ENCODE measurements around the gene CEP295NL. TPM values are rescaled to one million over a fixed set of nuclear protein-coding genes. Genes with fewer than 3 reads are reported as not detected.

CEP295NL gene
- total and polyA plus RNA-seq, 2 of the 13 experiments (the other 11 are each of a cell fraction or from before 2014, with no cell fraction given), result not detected

DNA sequence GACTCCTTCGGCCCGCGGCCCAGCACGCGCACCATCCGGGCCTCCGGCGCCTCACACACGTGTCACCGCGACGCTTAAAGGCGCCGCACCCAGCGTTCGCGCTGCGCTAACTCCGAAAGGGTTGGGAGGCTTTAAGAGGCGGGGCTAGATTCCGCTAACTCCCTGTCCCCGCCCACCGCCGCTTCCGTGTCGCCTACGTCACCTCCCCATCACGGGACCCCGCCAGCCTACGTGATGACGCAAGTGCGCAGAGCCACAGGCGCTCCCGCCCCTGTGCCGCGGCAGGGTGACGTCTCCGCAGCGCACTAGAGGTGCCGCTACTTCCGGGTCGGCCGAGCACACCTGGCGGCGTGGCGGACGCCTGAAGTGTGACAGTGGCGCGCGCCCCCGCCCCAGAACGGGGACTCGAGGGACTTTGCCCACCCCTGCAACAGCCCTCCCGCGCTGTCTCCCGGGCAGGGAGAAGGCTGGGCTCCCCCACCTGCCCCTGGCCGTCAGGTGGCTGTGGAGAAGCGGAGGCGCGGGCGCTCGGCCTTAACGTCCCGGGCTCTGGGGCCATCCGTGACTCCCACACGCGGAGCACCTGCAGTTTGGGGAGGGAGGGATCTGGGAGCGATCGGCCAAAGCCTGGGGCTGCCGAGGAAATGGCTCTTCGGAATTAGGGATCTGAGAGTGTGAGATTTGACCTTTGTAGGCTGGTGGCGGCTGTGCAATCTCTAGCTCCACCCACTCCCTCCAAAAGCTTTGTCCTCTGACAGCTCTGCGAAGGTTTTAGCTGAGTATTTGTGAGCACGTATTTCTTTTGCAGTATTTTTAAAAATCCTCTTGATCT is 62.0 kb downstream of the CEP295NL start, which contains the start of gene USP36 (continued):
- TF ChIP-seq NR2F2 (IDR thresholded peaks at IDR 0.05; ENCODE audit: borderline replicate concordance, low read depth) (no peak), THYN1 (CRISPR knock-in tag; IDR thresholded peaks at IDR 0.05; ENCODE audit: borderline replicate concordance, low read depth) (no peak; the same call in 1 of the 2 replicates), ZNF235 (CRISPR knock-in tag; IDR thresholded peaks at IDR 0.05; ENCODE audit: borderline replicate concordance) (peak; percentile 95), EED (CRISPR knock-in tag; IDR thresholded peaks at IDR 0.05) (peak; percentile 94), ZNF225 (CRISPR knock-in tag; IDR thresholded peaks at IDR 0.05) (peak; percentile 99), ZNF841 (CRISPR knock-in tag; IDR thresholded peaks at IDR 0.05; ENCODE audit: borderline replicate concordance) (no peak), SNAI1 (CRISPR knock-in tag; IDR thresholded peaks at IDR 0.05; ENCODE audit: borderline replicate concordance) (no peak), BORCS8-MEF2B (CRISPR knock-in tag; IDR thresholded peaks at IDR 0.05) (peak; percentile 94), ZNF468 (CRISPR knock-in tag; IDR thresholded peaks at IDR 0.05) (no peak), MIER2 (CRISPR knock-in tag; IDR thresholded peaks at IDR 0.05) (peak; percentile 70; the same call in 1 of the 2 replicates), MAFG (CRISPR knock-in tag; IDR thresholded peaks at IDR 0.05) (no peak), PITX1 (CRISPR knock-in tag; IDR thresholded peaks at IDR 0.05) (peak; percentile 89), CENPT (CRISPR knock-in tag; IDR thresholded peaks at IDR 0.05; ENCODE audit: low read depth) (0 out of 2 replicates have a peak, but pooled peaks have one; percentile 11), ZNF652 (CRISPR knock-in tag; IDR thresholded peaks at IDR 0.05; ENCODE audit: borderline replicate concordance, low read depth) (peak; percentile 34; the same call in 1 of the 2 replicates), ZNF747 (CRISPR knock-in tag; IDR thresholded peaks at IDR 0.05; ENCODE audit: borderline replicate concordance) (peak; percentile 98)
- TF ChIP-seq, protein P1, sequence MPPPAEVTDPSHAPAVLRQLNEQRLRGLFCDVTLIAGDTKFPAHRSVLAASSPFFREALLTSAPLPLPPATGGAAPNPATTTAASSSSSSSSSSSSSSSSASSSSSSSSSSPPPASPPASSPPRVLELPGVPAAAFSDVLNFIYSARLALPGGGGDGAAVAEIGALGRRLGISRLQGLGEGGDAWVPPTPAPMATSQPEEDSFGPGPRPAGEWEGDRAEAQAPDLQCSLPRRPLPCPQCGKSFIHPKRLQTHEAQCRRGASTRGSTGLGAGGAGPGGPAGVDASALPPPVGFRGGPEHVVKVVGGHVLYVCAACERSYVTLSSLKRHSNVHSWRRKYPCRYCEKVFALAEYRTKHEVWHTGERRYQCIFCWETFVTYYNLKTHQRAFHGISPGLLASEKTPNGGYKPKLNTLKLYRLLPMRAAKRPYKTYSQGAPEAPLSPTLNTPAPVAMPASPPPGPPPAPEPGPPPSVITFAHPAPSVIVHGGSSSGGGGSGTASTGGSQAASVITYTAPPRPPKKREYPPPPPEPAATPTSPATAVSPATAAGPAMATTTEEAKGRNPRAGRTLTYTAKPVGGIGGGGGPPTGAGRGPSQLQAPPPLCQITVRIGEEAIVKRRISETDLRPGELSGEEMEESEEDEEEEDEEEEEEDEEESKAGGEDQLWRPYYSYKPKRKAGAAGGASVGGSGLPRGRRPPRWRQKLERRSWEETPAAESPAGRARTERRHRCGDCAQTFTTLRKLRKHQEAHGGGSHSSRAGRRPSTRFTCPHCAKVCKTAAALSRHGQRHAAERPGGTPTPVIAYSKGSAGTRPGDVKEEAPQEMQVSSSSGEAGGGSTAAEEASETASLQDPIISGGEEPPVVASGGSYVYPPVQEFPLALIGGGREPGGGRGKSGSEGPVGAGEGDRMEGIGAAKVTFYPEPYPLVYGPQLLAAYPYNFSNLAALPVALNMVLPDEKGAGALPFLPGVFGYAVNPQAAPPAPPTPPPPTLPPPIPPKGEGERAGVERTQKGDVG (CRISPR knock-in tag; IDR thresholded peaks at IDR 0.05; ENCODE audit: borderline replicate concordance), result peak; percentile 95
- TF ChIP-seq, protein P2, sequence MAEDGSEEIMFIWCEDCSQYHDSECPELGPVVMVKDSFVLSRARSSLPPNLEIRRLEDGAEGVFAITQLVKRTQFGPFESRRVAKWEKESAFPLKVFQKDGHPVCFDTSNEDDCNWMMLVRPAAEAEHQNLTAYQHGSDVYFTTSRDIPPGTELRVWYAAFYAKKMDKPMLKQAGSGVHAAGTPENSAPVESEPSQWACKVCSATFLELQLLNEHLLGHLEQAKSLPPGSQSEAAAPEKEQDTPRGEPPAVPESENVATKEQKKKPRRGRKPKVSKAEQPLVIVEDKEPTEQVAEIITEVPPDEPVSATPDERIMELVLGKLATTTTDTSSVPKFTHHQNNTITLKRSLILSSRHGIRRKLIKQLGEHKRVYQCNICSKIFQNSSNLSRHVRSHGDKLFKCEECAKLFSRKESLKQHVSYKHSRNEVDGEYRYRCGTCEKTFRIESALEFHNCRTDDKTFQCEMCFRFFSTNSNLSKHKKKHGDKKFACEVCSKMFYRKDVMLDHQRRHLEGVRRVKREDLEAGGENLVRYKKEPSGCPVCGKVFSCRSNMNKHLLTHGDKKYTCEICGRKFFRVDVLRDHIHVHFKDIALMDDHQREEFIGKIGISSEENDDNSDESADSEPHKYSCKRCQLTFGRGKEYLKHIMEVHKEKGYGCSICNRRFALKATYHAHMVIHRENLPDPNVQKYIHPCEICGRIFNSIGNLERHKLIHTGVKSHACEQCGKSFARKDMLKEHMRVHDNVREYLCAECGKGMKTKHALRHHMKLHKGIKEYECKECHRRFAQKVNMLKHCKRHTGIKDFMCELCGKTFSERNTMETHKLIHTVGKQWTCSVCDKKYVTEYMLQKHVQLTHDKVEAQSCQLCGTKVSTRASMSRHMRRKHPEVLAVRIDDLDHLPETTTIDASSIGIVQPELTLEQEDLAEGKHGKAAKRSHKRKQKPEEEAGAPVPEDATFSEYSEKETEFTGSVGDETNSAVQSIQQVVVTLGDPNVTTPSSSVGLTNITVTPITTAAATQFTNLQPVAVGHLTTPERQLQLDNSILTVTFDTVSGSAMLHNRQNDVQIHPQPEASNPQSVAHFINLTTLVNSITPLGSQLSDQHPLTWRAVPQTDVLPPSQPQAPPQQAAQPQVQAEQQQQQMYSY (CRISPR knock-in tag; IDR thresholded peaks at IDR 0.05), result no peak
- TF ChIP-seq, protein P3, sequence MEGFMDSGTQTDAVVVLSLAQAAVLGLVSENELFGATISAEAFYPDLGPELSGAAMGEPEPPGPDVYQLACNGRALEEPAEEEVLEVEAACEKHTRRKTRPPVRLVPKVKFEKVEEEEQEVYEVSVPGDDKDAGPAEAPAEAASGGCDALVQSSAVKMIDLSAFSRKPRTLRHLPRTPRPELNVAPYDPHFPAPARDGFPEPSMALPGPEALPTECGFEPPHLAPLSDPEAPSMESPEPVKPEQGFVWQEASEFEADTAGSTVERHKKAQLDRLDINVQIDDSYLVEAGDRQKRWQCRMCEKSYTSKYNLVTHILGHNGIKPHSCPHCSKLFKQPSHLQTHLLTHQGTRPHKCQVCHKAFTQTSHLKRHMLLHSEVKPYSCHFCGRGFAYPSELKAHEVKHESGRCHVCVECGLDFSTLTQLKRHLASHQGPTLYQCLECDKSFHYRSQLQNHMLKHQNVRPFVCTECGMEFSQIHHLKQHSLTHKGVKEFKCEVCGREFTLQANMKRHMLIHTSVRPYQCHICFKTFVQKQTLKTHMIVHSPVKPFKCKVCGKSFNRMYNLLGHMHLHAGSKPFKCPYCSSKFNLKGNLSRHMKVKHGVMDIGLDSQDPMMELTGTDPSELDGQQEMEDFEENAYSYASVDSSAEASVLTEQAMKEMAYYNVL (CRISPR knock-in tag; IDR thresholded peaks at IDR 0.05; ENCODE audit: borderline replicate concordance), result peak; percentile 82; the same call in 1 of the 2 replicates

All from HepG2 (cell line).